HG03280 (cell line): ENCODE results near the gene TTLL4.
"Not testable (repeated sequence)": the region's sequence is repeated elsewhere in the genome, so short reads cannot be mapped to it uniquely, and the experiment has no call there.

Experiments used
- ATAC-seq: cut with Tn5 transposase; IDR thresholded peaks from one replicate; pipeline ENCODE4 v1.9.1; 2021; ENCODE audit warnings: mild to moderate bottlenecking, moderate library complexity; ENCODE audit not compliant: unreplicated experiment

TTLL4 gene

GRCh38 chr2:218745160-218745558, 34.5 kb downstream of the TTLL4 start:
- no peak for ATAC-seq

- ATAC-seq = no peak
These were observed 35.2 kb downstream of the TTLL4 start for GRCh38 chr2:218745559-218746469.

- ATAC-seq = no peak
These were observed 35.8 kb downstream of the TTLL4 start for GRCh38 chr2:218746470-218746795.

- ATAC-seq = no peak
These were observed 36.3 kb downstream of the TTLL4 start for GRCh38 chr2:218746960-218747359.

- no peak for ATAC-seq
These were observed 38.3 kb downstream of the TTLL4 start for GRCh38 chr2:218748741-218749441.

- ATAC-seq = no peak
These were observed 43.6 kb downstream of the TTLL4 start for GRCh38 chr2:218754201-218754600.

GRCh38 chr2:218754781-218755180, 44.1 kb downstream of the TTLL4 start:
- no peak for ATAC-seq

GRCh38 chr2:218755198-218755566, 44.5 kb downstream of the TTLL4 start:
- no peak for ATAC-seq

- no peak for ATAC-seq
These were observed 45.2 kb downstream of the TTLL4 start for GRCh38 chr2:218755567-218756404.

GRCh38 chr2:218756599-218757377, 46.2 kb downstream of the TTLL4 start:
- ATAC-seq = no peak

- no peak for ATAC-seq
These were observed 51.2 kb downstream of the TTLL4 start for GRCh38 chr2:218761795-218762194.

GRCh38 chr2:218772759-218773158, 62.1 kb downstream of the TTLL4 start:
- not testable (repeated sequence) for ATAC-seq

- ATAC-seq = no peak
These were observed 63.2 kb downstream of the TTLL4 start for GRCh38 chr2:218773881-218774280.

- ATAC-seq = no peak
These were observed 65.9 kb downstream of the TTLL4 start for GRCh38 chr2:218776488-218776887.

- no peak for ATAC-seq
These were observed 66.8 kb downstream of the TTLL4 start for GRCh38 chr2:218777276-218777990.

- ATAC-seq = no peak
These were observed 69.4 kb downstream of the TTLL4 start for GRCh38 chr2:218780046-218780445.

GRCh38 chr2:218780851-218781690, 70.4 kb downstream of the TTLL4 start:
- ATAC-seq = no peak

- no peak for ATAC-seq
These were observed 71.3 kb downstream of the TTLL4 start, which contains the start of gene CYP27A1 for GRCh38 chr2:218781691-218782527. TSS of gene CYP27A1 (plus strand) at chr2:218782147. CDS start at chr2:218782183, 36 bp downstream.
